ENCODE results near the gene FAM200A. TPM values are rescaled to one million over a fixed set of nuclear protein-coding genes. Genes with fewer than 3 reads are reported as not detected.

The FAM200A gene
- total and polyA plus RNA-seq, 4 donors = 2.7 to 10.1 (median 5.1) TPM

- H3K27ac ChIP-seq (ENCODE audit: low read depth in 1 of 2, low read length in 1 of 2) = no peak overlapping the region
- DNase-seq (no peak), ATAC-seq (ENCODE audit: insufficient read depth, low FRiP score) (no peak)
- H3K36me3 ChIP-seq (ENCODE audit: control insufficient read depth in 4 of 4, insufficient read depth in 4 of 4, low read length in 4 of 4) = peaks cover 0 to 17% (median 10%) of the 10 kb centered on the region in 4 donors
- H3K4me3 ChIP-seq = no peak overlapping the region
- no peak for TF ChIP-seq CTCF (IDR thresholded peaks at IDR 0.05; ENCODE audit: control extremely low read depth, extremely low read depth)
- no peak overlapping the region for H3K9ac ChIP-seq (ENCODE audit: insufficient read depth in 1 of 2, low read length in 2 of 2)
- WGBS, 2 donors = 96% methylated on average over 34 of the region's 34 CpGs
- no peaks in the 10 kb centered on the region for H3K27me3 ChIP-seq (ENCODE audit: control insufficient read depth in 3 of 3, insufficient read depth in 3 of 3, low read length in 2 of 3)
- H3K9me3 ChIP-seq (ENCODE audit: control insufficient read depth in 4 of 4, insufficient read depth in 3 of 4, low read length in 3 of 4) = peaks cover 4 to 24% (median 9%) of the 10 kb centered on the region in 4 donors
- no peaks in the 10 kb centered on the region for H3K4me1 ChIP-seq (ENCODE audit: control insufficient read depth in 5 of 5, insufficient read depth in 5 of 5, low read length in 5 of 5)
Observed at GRCh38 chr7:99543081-99543671, 8.7 kb downstream of the FAM200A start.

- 89 to 95% methylated on average over 9 of the region's 9 CpGs for WGBS, 2 donors
- no peaks in the 10 kb centered on the region for H3K27me3 ChIP-seq (ENCODE audit: control insufficient read depth in 3 of 3, insufficient read depth in 3 of 3, low read length in 2 of 3)
- DNase-seq = no peak
Observed at GRCh38 chr7:99541212-99541611, 10.7 kb downstream of the FAM200A start.

GRCh38 chr7:99540542-99540941 lies 11.4 kb downstream of the FAM200A start:
- Histone ChIP-seq H3K9me3 (ENCODE audit: control insufficient read depth in 4 of 4, insufficient read depth in 3 of 4, low read length in 3 of 4) (peaks cover 4 to 29% (median 9%) of the 10 kb centered on the region in 4 donors), H3K4me1 (ENCODE audit: control insufficient read depth in 5 of 5, insufficient read depth in 5 of 5, low read length in 5 of 5) (no peaks in the 10 kb centered on the region), H3K9ac (ENCODE audit: insufficient read depth in 1 of 2, low read length in 2 of 2) (no peak overlapping the region), H3K4me3 (no peak overlapping the region), H3K27ac (ENCODE audit: low read depth in 1 of 2, low read length in 1 of 2) (no peak overlapping the region), H3K27me3 (ENCODE audit: control insufficient read depth in 3 of 3, insufficient read depth in 3 of 3, low read length in 2 of 3) (no peaks in the 10 kb centered on the region), H3K36me3 (ENCODE audit: control insufficient read depth in 4 of 4, insufficient read depth in 4 of 4, low read length in 4 of 4) (peaks cover 0 to 5% (median 0%) of the 10 kb centered on the region in 4 donors)
- no peak for DNase-seq
- WGBS, 2 donors = 93% methylated on average over 5 of the region's 5 CpGs
- no peak for ATAC-seq (ENCODE audit: insufficient read depth, low FRiP score)
- no peak for TF ChIP-seq CTCF (IDR thresholded peaks at IDR 0.05; ENCODE audit: control extremely low read depth, extremely low read depth)

More at GRCh38 chr7:99541212-99541611, 10.7 kb downstream of the FAM200A start:
- peaks cover 4 to 29% (median 9%) of the 10 kb centered on the region in 4 donors for H3K9me3 ChIP-seq (ENCODE audit: control insufficient read depth in 4 of 4, insufficient read depth in 3 of 4, low read length in 3 of 4)
- no peak for ATAC-seq (ENCODE audit: insufficient read depth, low FRiP score)
- no peaks in the 10 kb centered on the region for H3K4me1 ChIP-seq (ENCODE audit: control insufficient read depth in 5 of 5, insufficient read depth in 5 of 5, low read length in 5 of 5)
- H3K36me3 ChIP-seq (ENCODE audit: control insufficient read depth in 4 of 4, insufficient read depth in 4 of 4, low read length in 4 of 4) = peaks cover 0 to 5% (median 0%) of the 10 kb centered on the region in 4 donors
- TF ChIP-seq CTCF (IDR thresholded peaks at IDR 0.05; ENCODE audit: control extremely low read depth, extremely low read depth) = no peak
- no peak overlapping the region for H3K27ac ChIP-seq (ENCODE audit: low read depth in 1 of 2, low read length in 1 of 2)
- H3K9ac ChIP-seq (ENCODE audit: insufficient read depth in 1 of 2, low read length in 2 of 2) = no peak overlapping the region
- no peak overlapping the region for H3K4me3 ChIP-seq

Data from lung (tissue), 12 donors.